Measurements from ENCODE around the gene CAPS2.

CAPS2 gene

DNA sequence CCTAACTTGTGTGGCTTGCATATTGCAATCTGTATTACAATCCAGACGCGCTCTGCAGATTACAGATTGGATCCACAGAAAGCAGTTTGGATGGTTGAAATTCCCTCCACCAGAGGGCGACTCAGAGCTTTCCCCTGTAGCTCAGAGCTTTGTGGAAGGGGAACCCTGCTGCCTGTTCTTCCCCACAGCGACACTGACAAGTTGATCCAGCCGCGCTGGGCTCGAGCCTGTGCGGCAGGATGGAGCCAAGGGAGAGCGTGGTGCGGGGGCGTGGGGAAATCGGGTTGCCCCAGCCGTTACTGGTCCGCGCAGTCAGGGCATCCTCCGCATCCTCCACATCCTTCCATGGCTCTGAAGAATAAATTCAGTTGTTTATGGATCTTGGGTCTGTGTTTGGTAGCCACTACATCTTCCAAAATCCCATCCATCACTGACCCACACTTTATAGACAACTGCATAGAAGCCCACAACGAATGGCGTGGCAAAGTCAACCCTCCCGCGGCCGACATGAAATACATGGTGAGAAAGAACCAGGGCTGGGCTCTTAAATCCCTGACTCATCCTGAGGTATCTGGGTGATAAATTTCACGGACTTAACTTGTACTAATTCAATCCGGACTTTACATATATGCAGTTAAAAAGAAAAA lies 4.4 kb upstream of the CAPS2 start, which contains the start of gene GLIPR1L1:
TSS of gene GLIPR1L1 (plus strand) at position 287 of the 647 bp plus-strand sequence. CDS start at position 346, 59 bp downstream.
- peak within 1 kb of the TSS; percentile 72 for H3K4me3 ChIP-seq (ENCODE audit: low read depth, low read length)
- peak; percentile 91 for TF ChIP-seq CTCF (conservative IDR thresholded peaks at IDR 0.05; ENCODE audit: low read depth, low read length)
- DNase-seq (ENCODE audit: low read depth) = peak; percentile 95

DNA sequence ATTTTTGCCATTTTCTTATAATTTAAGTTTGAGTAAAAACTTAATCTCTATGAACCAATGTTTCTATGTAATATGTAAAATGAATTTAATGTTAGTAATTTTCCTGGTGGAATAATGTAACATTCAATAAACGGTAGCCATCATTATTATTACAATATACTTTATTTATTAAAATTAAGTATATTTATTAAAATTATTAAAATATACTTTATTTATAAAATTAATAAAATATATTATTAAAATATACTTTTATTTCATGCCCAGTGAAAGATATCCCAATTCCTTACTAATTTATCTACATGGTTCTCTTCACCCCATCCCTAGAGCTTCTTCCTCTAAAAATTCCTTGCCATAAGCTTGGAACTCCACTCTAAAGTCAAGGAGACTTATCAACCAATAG lies 2.5 kb downstream of the CAPS2 start:
- no peak for DNase-seq (ENCODE audit: low read depth)
- no peak overlapping the region for H3K4me3 ChIP-seq (ENCODE audit: low read depth, low read length)
- no peak for TF ChIP-seq CTCF (conservative IDR thresholded peaks at IDR 0.05; ENCODE audit: low read depth, low read length)

GRCh38 chr12:75323663-75324062 lies 6.5 kb downstream of the CAPS2 start:
- H3K4me3 ChIP-seq (ENCODE audit: low read depth, low read length) = no peak overlapping the region
- no peak for DNase-seq (ENCODE audit: low read depth)
- no peak for TF ChIP-seq CTCF (conservative IDR thresholded peaks at IDR 0.05; ENCODE audit: low read depth, low read length)

DNA sequence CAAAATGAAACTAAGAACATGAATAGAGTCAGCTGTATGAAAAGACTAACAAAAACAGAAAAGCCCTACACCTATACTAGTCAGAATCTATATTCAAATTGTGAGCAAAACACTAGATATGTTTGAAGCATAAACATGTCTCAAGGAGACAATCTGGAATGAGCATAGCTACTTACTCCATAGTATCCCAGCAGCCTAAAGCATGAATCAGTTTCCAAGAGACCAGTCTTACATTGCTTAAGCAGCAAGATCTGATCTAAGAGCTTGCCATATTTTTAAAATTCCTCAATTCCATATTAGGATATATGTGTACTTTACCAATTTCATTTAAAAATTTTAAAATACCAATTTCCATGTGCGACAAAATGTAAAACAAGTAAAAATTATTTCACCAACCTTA lies 7.7 kb downstream of the CAPS2 start:
- no peak overlapping the region for H3K4me3 ChIP-seq (ENCODE audit: low read depth, low read length)
- peak; percentile 75 for DNase-seq (ENCODE audit: low read depth)
- no peak for TF ChIP-seq CTCF (conservative IDR thresholded peaks at IDR 0.05; ENCODE audit: low read depth, low read length)

DNA sequence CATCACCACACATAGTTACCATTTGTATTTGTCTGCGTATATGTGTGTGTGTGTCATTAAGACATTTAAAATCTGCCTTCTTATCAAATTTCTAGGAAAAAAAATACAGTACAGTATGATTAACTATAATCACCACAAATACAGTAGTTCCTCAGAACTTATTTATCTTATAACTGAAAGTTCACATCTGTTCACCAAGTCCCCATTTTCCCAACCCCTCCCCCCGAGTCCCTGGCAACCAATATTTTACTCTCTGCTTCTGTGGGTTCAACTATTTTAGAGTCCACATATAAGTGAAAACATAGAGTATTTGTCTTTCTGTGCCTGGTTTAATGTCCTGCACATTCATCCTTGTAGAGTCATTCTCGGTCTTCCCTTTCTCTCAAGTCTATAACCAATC lies 12.3 kb downstream of the CAPS2 start:
- TF ChIP-seq CTCF (conservative IDR thresholded peaks at IDR 0.05; ENCODE audit: low read depth, low read length) = no peak
- no peak for DNase-seq (ENCODE audit: low read depth)

DNA sequence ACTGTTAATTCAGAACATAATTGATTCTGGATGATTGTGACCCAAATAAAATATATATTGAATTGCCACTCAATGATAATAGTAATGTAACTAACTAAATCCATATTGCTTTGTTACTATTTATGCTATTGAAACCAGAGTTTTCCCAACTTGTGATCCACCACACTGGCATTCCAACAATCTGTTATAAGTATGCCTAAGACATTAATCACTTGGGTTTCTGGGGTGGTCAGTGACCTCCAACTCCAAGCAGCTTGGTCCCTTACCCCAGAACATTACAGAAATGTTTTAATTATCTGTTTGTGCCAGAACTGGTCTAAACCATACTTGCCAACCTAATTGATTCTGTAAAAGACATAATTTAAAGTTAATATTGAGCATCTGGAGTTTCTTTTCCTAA lies 14.6 kb downstream of the CAPS2 start:
- TF ChIP-seq CTCF (conservative IDR thresholded peaks at IDR 0.05; ENCODE audit: low read depth, low read length) = no peak
- no peak overlapping the region for H3K4me3 ChIP-seq (ENCODE audit: low read depth, low read length)
- DNase-seq (ENCODE audit: low read depth) = peak; percentile 75

More for the DNA sequence above, 12.3 kb downstream of the CAPS2 start:
- no peak overlapping the region for H3K4me3 ChIP-seq (ENCODE audit: low read depth, low read length)

GRCh38 chr12:75311369-75311768 lies 18.8 kb downstream of the CAPS2 start:
- no peak overlapping the region for H3K4me3 ChIP-seq (ENCODE audit: low read depth, low read length)
- no peak for DNase-seq (ENCODE audit: low read depth)
- TF ChIP-seq CTCF (conservative IDR thresholded peaks at IDR 0.05; ENCODE audit: low read depth, low read length) = no peak

Measured in choroid plexus epithelial cell (primary cell).